Neural cell (in vitro differentiated cells): ENCODE measurements around the gene ATP2B1. TPM values are rescaled to one million over a fixed set of nuclear protein-coding genes. Genes with fewer than 3 reads are reported as not detected.

ENCODE experiments used
- H2AFZ ChIP-seq: fragments of 200-600, 300-800 bp; sonication (generic), shearing (Covaris generic); 2 replicates; pipeline ENCODE4 v1.6.0; 2014; ENCODE audit warnings: low read depth, mild to moderate bottlenecking, antibody characterized with exemption, low read length, moderate library complexity
- H3F3A ChIP-seq: fragments of 200-600 bp; shearing (Covaris generic); 2 replicates; pipeline ENCODE4 v1.6.1; 2016; ENCODE audit warnings: mild to moderate bottlenecking, moderate library complexity, mixed read lengths, antibody characterized with exemption, low read length; ENCODE audit not compliant: insufficient read depth, poor library complexity, severe bottlenecking
- H3K27ac ChIP-seq: fragments of 200-600, 300-800 bp; sonication (generic), shearing (Covaris generic); 2 replicates; pipeline ENCODE4 v1.5.1; 2014; ENCODE audit warnings: mild to moderate bottlenecking, low read length, moderate library complexity
- H3K27me3 ChIP-seq: fragments of 300-800, 200-600 bp; sonication (generic), shearing (Covaris generic); 2 replicates; pipeline ENCODE4 v1.6.0; 2014; ENCODE audit warnings: mild to moderate bottlenecking, low read depth, low read length, moderate library complexity; ENCODE audit not compliant: insufficient read depth
- H3K36me3 ChIP-seq: fragments of 300-800, 200-600 bp; sonication (generic), shearing (Covaris generic); 2 replicates; pipeline ENCODE4 v1.5.1; 2014; ENCODE audit warnings: mild to moderate bottlenecking, antibody characterized with exemption, low read length, moderate library complexity; ENCODE audit not compliant: insufficient read depth
- H3K4me2 ChIP-seq: fragments of 300-800, 200-600 bp; sonication (generic), shearing (Covaris generic); 2 replicates; pipeline ENCODE4 v1.6.0; 2014; ENCODE audit warnings: mild to moderate bottlenecking, low read length
- H3K4me3 ChIP-seq: fragments of 300-800, 200-600 bp; sonication (generic), shearing (Covaris generic); 2 replicates; pipeline ENCODE4 v1.5.1; 2014; ENCODE audit warnings: mild to moderate bottlenecking, low read length, moderate library complexity
- H3K79me2 ChIP-seq: fragments of 200-600 bp; shearing (Covaris generic); replicated peaks from 2 replicates; pipeline ENCODE4 v1.6.0; 2014; ENCODE audit warnings: mild to moderate bottlenecking, low read length, moderate library complexity; ENCODE audit not compliant: insufficient read depth
- H3K9ac ChIP-seq: fragments of 300-800, 200-600 bp; sonication (generic), shearing (Covaris generic); 2 replicates; pipeline ENCODE4 v1.6.1; 2016; ENCODE audit warnings: mild to moderate bottlenecking, low read length, mixed read lengths
- H3K9me2 ChIP-seq: fragments of 200-600 bp; shearing (Covaris generic); 2 replicates; pipeline ENCODE4 v1.6.1; 2016; ENCODE audit warnings: mild to moderate bottlenecking, low read length, mixed read lengths; ENCODE audit not compliant: insufficient read depth
- H3K9me3 ChIP-seq: fragments of 200-600, 300-800 bp; sonication (generic), shearing (Covaris generic); 2 replicates; pipeline ENCODE4 v1.6.1; 2016; ENCODE audit warnings: mild to moderate bottlenecking, mixed run types, low read length, moderate library complexity, mixed read lengths
- H4K20me1 ChIP-seq: fragments of 200-600 bp; shearing (Covaris generic); 2 replicates; pipeline ENCODE4 v1.6.1; 2016; ENCODE audit warnings: mild to moderate bottlenecking, mixed run types; ENCODE audit not compliant: insufficient read depth
- CTCF ChIP-seq: fragments of 450-650 bp; IDR thresholded peaks from 2 replicates; pipeline ENCODE4 v1.5.1; 2014; ENCODE audit warnings: antibody characterized with exemption, mild to moderate bottlenecking, moderate library complexity; ENCODE audit not compliant: poor library complexity, severe bottlenecking
- EP300 ChIP-seq: fragments of 450-650 bp; conservative IDR thresholded peaks from 2 replicates; pipeline ENCODE4 v1.6.1; 2014; ENCODE audit warnings: antibody characterized with exemption, mild to moderate bottlenecking, moderate library complexity; ENCODE audit not compliant: poor library complexity, severe bottlenecking
- EZH2 ChIP-seq: fragments of 200-600, 300-800 bp; shearing (Covaris generic), sonication (generic); IDR thresholded peaks from 2 replicates; pipeline ENCODE4 v1.6.1; 2014; ENCODE audit warnings: antibody characterized with exemption, low read length, borderline replicate concordance, mild to moderate bottlenecking; ENCODE audit not compliant: insufficient read depth, poor library complexity, severe bottlenecking
- MXI1 ChIP-seq: fragments of 450-650 bp; conservative IDR thresholded peaks from 2 replicates; pipeline ENCODE4 v1.6.1; 2014; ENCODE audit warnings: antibody characterized with exemption, mild to moderate bottlenecking; ENCODE audit not compliant: poor library complexity, severe bottlenecking
- POLR2AphosphoS5 ChIP-seq: IDR thresholded peaks from 2 replicates; pipeline ENCODE4 v1.6.1; 2012
- RAD21 ChIP-seq: fragments of 450-650 bp; conservative IDR thresholded peaks from 2 replicates; pipeline ENCODE4 v1.6.1; 2014; ENCODE audit warnings: antibody characterized with exemption, mild to moderate bottlenecking, moderate library complexity
- SMC3 ChIP-seq: fragments of 450-650 bp; conservative IDR thresholded peaks from 2 replicates; pipeline ENCODE4 v1.6.1; 2014; ENCODE audit warnings: antibody characterized with exemption, mild to moderate bottlenecking, moderate library complexity; ENCODE audit not compliant: poor library complexity
- TAF1 ChIP-seq: IDR thresholded peaks from 2 replicates; pipeline ENCODE4 v1.6.1; 2012; ENCODE audit warnings: low read depth
- polyA plus RNA-seq: library from polyadenylated mRNA; depleted of rRNA; stranded (reverse); fragments of >200 nt; gene quantifications from 2 replicates; pipeline ENCODE4 v1.2.3, GENCODE V29; 2014
- TF ChIP-seq, protein P1 (sequence below): IDR thresholded peaks from 2 replicates; pipeline ENCODE4 v1.6.1; 2012; ENCODE audit warnings: borderline replicate concordance

The ATP2B1 gene
- polyA plus RNA-seq, 1 donor from 2014 or later: 139 TPM

GRCh38 chr12:89731614-89732013 lies 23.0 kb upstream of the ATP2B1 start:
- H3K9me3 ChIP-seq: no peaks in the 10 kb centered on the region
- H3K4me3 ChIP-seq: no peak overlapping the region
- H3K9me2 ChIP-seq: no peaks in the 10 kb centered on the region
- no peak overlapping the region for H2AFZ ChIP-seq
- no peaks in the 10 kb centered on the region for H3K36me3 ChIP-seq
- H3K27ac ChIP-seq: no peak overlapping the region
- no peak overlapping the region for H3K9ac ChIP-seq
- no peaks in the 10 kb centered on the region for H3F3A ChIP-seq
- H4K20me1 ChIP-seq: no peaks in the 10 kb centered on the region
- H3K79me2 ChIP-seq: no peaks in the 10 kb centered on the region
- H3K4me2 ChIP-seq: no peak overlapping the region
- TF ChIP-seq MXI1: no peak
- TF ChIP-seq SMC3: no peak
- no peak for TF ChIP-seq RAD21
- no peak for TF ChIP-seq CTCF
- TF ChIP-seq, protein P1, sequence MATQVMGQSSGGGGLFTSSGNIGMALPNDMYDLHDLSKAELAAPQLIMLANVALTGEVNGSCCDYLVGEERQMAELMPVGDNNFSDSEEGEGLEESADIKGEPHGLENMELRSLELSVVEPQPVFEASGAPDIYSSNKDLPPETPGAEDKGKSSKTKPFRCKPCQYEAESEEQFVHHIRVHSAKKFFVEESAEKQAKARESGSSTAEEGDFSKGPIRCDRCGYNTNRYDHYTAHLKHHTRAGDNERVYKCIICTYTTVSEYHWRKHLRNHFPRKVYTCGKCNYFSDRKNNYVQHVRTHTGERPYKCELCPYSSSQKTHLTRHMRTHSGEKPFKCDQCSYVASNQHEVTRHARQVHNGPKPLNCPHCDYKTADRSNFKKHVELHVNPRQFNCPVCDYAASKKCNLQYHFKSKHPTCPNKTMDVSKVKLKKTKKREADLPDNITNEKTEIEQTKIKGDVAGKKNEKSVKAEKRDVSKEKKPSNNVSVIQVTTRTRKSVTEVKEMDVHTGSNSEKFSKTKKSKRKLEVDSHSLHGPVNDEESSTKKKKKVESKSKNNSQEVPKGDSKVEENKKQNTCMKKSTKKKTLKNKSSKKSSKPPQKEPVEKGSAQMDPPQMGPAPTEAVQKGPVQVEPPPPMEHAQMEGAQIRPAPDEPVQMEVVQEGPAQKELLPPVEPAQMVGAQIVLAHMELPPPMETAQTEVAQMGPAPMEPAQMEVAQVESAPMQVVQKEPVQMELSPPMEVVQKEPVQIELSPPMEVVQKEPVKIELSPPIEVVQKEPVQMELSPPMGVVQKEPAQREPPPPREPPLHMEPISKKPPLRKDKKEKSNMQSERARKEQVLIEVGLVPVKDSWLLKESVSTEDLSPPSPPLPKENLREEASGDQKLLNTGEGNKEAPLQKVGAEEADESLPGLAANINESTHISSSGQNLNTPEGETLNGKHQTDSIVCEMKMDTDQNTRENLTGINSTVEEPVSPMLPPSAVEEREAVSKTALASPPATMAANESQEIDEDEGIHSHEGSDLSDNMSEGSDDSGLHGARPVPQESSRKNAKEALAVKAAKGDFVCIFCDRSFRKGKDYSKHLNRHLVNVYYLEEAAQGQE: no peak
- TF ChIP-seq POLR2AphosphoS5: no peak
- TF ChIP-seq EZH2: no peak
- no peak for TF ChIP-seq EP300
- no peak for TF ChIP-seq TAF1
- H3K27me3 ChIP-seq: no peaks in the 10 kb centered on the region

DNA sequence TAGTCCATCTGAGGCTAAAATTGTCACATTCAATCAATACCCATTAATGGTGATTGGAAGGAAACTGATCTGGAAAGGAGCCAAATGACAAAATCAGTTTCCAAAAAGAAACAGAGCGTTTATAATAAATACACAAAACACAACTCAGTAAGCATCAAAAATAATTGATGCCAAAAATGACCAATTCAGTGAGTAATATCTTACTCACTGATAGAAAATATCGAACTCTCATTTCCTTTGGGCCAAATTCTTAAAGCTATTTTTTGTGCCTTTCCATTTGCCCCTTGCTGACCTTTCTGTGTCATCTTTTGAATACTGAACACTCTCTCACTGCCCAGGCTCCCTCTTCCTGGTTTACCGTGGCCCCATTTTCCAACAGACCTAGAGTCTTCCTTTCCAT lies 22.5 kb upstream of the ATP2B1 start:
- Histone ChIP-seq H2AFZ (no peak overlapping the region), H3K27me3 (no peaks in the 10 kb centered on the region), H3K9me3 (peaks cover 2% of the 10 kb centered on the region), H3K27ac (no peak overlapping the region), H3K9me2 (no peaks in the 10 kb centered on the region), H3K4me3 (no peak overlapping the region), H3F3A (no peaks in the 10 kb centered on the region), H3K4me2 (no peak overlapping the region), H3K9ac (no peak overlapping the region), H3K79me2 (no peaks in the 10 kb centered on the region), H4K20me1 (no peaks in the 10 kb centered on the region), H3K36me3 (no peaks in the 10 kb centered on the region)
- TF ChIP-seq SMC3 (no peak), RAD21 (no peak), EP300 (no peak), POLR2AphosphoS5 (no peak), TAF1 (no peak), CTCF (no peak), EZH2 (no peak), MXI1 (no peak)
- TF ChIP-seq, protein P1: no peak
